Stimulated activated CD4-positive, alpha-beta T cell treated with anti-CD3 and anti-CD28 coated beads, Interleukin-1b, Interleukin-23, amount 100 ng/mL, for 1 hour (primary cell): Measurements from ENCODE around the gene KRTAP5-7.

Experiments
- DNase-seq, 2 donors: peaks; one replicate each; pipeline ENCODE4 v3.0.0-alpha.2; 2020; ENCODE audit warnings: low read depth in 2 of 2

The KRTAP5-7 gene

DNA sequence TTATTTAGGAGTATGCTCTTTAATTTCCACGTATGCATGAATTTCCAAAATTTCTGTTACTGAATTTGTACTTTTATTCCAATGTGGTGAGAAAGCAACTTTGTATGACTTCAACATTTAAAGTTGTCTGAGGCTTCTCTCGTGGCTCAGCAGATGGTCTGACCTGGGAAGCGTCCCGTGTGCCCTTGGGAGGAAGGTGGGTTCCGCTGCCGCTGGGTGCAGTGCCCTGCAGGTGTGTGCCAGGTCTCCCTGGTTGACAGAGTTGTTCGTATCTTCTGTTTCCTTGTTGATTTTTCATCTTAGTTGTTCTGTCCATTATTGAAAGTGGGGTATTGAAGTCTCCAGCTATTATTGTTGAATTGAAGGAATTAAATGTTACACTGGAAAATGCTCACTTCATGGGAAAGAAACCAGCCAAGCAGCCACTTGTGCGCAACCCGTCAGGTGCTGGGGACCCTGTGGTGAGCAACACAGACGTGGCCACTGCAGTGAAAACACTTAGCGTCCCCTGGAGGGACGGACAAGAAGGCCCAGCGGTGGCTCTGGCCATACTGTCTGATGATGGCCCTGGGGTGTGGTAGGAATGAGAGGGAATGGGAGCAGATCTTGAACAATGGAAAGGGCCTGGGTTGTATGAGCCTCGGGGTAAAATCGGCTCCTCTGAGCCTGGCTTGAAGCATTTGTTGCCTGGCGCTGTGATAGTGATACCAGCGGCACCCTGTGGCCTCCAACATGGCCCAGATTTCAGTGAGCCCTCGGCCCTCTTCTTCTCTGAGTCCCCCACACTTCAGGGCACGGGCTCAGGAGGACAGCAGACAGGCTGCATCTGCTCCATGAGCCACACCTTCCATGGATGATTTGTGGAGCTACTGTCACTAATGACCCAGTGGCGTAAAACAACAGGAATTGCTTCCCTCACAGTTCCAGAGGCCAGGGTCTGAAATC is 31.5 kb upstream of the KRTAP5-7 start:
- no peak for DNase-seq

DNA sequence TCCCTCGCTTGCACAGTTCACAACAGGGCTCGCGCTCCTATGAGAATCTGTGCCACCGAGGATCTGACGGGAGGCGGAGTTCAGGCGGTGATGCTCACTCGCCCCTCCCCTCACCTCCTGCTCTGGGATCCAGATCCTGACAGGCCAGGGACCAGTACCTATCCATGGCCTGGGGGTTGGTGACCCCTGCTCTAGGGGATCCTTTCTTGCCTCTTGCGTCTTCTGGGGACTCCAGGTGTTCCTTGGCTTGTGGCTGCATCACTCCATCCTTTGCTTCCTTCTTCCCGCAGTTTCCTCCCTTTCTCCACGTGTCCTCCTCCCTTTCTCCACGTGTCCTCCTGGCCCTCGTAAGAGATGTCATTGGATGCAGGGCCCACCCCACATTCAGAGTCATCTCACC is 30.6 kb upstream of the KRTAP5-7 start:
- DNase-seq = no peak

DNA sequence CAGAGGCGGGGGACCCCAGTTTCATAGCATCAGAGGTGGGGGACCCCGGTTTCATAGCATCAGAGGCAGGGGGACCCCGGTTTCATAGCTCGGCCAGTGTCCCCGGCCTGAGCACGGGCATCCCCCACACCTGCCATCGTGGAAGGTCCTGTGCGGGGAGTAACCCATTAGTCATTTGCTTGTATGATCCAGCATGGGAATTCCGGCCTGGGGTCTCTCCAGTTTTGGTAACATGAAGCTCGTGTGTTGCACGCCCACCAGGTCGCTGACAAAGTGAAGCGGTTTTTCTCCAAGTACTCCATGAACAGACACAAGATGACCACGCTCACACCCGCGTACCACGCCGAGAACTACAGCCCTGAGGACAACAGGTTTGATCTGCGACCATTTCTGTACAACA is 29.0 kb upstream of the KRTAP5-7 start:
- DNase-seq = no peak

DNA sequence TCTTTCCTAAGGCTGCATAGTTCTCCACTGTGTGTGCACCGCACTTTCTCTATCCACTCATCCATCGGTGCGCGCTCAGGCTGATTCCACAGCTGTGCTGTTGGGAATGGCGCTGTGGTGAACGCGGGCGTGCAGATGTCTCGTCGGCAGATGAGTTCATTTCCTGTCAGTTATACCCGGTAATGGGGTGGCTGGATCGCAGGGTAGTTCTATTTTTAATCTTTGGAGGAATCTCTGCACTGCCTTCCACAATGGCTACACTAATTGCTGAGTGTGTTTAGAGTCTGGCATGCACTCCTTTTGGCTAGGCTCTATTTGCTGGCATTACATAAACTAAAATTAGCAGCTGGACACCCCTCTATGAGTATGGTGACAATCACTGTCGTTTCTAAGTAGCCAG is 27.9 kb upstream of the KRTAP5-7 start:
- DNase-seq = no peak

DNA sequence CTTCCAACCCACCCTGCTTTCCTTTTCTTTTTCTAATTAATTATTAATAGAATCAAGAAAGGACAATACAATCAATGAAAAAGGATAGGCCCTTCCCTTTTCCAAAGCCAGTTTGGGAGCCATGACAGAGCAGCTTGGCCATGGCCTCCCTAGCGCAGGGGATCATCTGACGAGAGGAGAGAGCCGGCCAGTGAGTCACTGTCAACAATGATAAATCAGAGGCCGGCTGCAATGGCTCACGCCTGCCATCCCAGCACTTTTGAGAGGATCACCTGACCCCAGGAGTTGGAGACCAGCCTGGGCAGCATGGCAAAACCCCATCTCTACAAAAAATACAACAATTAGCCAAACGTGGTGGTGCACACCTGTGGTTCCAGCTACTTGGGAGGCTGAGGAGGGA is 27.5 kb upstream of the KRTAP5-7 start:
- DNase-seq = no peak

DNA sequence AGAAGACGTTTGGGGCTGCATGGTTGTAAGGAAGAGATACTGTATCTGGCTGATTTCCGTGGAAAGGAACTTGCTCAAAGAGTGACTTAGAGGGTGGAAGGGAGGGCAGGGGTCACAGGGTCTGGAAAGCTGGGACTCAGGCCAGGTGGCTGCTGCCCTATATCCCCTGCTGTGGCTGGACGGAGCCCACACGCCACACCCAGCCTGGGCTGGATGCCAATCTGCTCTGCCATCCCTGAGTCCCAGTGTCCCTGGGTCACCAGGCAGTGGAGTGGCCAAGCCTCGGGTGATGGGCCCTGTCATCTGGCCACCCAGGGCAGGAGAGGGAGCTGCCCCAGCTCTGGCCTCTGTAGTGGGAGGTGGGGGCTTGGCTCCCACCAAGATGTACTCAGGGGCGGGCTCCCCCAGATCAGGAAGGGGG is 26.5 kb upstream of the KRTAP5-7 start:
- DNase-seq = no peak

DNA sequence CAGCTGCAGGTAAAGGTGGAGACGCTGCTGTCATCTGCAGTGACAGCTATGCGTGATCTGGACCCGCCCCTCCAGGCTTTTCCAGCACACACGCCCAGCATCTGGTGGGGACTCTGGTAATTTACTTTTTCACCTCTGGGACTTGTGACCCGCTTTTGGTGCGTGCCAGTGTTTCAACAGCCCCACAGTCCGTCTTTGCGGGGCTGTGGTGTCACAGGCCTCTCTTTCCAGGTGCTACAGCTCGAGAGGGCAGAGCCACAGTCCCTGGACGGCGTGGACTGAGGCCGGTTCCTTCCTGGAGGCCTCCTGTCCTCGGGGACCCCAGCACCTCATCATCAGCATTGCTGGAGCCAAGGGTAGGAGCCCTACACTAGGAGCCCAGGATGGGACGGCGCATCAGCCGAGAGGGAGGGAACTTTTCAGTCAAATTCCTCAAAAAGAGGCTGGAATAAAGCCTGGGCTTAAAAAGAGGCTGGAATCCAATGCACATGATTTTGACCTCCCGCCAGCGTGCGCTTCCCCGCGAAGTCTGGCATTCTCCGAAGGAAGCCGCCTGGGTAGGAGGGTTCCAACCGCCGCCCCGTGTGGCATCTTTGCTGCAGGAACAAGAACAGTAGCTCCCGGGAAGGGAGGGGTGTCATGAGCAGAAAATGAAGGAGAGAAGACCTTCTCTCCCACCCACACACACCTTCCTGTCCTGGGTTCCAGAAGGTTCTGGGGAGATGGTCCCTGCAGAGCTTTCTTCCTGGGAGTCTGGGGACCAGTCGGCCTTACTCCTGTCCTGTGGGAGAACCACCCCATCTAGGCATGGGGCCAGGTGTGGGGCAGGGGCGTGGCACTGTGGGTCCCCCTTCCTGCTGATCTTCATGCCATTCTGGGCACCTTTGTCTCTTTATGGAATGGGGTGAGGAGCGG is 25.7 kb upstream of the KRTAP5-7 start:
- no peak for DNase-seq

DNA sequence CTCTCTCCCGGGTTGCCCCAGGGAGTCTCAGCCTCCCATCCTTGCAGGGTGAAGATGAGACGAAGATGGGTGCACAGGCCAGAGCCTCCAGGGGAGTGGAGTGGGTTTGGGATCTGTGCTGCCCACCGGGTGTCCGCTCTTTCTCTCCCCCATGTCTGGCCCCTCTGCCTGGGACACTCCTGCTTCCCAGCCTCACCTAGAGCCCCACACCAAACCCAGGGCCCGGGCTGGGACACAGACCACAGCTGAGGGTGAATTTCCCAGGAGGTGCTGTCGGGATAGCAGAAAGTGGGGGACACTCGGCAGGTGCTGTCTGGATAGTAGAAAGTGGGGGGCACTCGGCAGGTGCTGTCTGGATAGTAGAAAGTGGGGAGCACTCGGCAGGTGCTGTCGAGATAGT is 25.0 kb upstream of the KRTAP5-7 start:
- DNase-seq = no peak

DNA sequence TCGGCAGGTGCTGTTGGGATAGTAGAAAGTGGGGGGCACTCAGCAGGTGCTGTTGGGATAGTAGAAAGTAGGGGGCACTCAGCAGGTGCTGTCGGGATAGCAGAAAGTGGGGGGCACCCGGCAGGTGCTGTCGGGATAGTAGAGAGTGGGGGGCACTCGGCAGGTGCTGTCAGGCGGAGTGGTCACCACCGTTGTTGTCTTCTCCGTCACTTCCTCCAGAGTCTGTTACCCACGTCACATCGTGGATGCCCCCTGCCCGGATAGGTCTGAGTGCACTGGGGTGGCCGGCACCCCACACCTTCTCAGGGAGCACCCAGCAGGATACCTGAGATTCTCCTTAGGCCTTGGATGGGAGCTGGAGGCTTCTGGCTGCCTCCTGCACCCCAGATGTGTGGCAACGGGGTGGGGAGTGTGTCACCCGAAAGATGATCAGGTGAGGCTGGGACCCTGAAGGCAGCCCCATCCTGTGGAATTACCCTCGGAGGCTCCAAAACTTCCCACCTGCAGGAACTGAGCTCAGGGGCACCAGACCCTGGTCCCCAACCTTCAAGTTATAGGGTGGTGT is 24.1 kb upstream of the KRTAP5-7 start:
- no peak for DNase-seq

DNA sequence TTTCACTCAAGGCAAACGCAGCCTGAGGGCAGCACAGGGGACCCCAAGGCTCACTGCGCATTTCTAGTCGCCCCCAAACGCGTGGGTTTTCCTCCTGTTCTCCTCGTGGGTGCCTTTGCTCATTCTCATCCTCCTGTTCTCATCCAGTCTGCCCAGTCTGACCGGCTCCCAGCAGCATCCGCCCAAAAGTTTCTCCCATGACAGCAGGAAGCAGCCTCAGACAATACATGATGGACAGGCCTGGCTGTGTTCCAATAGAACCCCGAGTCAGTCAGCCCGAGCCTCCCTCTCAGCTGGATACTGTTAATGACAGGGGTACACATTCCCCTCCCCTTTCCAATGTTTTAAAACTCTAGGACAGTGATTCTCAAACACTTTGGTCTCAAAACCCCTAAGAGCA is 22.5 kb upstream of the KRTAP5-7 start:
- DNase-seq = no peak

DNA sequence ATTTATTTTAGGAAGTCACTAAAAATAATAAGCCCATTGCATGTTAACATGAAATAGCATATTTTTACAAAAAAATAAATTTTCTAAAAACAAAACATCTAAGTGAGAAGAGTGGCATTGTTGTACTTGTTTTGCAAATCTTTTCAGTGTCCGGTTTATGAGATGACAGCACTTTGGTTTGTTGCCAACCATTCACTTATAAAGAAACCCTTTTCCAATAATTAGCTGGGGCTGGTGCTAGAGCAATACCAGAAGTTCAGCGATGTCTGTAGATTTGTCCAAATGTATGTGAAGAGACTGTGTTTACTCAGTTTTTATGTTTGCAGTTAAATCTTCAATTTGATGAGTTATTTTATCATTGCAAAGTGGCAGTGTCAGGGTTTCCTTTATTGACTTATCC is 22.1 kb upstream of the KRTAP5-7 start:
- DNase-seq = no peak

DNA sequence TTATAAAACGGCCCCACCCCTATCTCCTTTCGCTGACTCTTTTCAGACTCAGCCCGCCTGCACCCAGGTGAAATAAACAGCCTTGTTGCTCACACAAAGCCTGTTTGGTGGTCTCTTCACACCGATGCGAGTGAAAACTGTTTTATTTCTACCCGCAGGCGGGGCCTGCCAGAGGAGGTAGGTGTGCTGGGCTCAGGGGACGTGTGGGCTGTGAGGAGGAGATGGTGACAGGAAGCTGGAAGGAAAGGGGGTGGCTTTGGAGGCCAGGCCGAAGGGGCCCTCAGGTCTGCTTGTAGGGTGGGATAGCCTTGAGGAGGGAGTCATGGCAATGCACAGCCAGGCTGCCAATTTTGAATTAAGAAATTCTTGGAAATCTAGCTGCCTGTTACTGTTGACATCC is 21.3 kb upstream of the KRTAP5-7 start:
- no peak for DNase-seq

DNA sequence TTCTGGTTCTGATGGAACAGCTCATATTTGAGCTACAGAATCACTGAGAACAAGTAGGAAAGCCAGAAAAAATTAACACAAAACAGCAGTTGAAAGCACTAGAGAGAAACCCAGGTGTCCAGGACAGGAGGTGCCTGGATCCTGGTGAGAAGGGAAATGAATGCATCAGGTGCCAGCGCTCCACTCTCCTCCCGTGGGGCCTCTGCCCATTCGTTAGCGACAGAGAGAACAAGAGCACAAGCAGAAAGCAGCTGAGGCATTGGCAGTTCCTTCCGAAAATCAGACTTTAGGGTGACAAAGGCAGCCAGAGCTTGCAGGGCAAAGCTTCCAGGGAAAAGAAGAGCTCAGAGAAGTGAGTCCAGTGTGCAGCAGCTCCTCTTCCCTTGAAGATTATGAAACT is 20.0 kb upstream of the KRTAP5-7 start:
- DNase-seq = no peak

DNA sequence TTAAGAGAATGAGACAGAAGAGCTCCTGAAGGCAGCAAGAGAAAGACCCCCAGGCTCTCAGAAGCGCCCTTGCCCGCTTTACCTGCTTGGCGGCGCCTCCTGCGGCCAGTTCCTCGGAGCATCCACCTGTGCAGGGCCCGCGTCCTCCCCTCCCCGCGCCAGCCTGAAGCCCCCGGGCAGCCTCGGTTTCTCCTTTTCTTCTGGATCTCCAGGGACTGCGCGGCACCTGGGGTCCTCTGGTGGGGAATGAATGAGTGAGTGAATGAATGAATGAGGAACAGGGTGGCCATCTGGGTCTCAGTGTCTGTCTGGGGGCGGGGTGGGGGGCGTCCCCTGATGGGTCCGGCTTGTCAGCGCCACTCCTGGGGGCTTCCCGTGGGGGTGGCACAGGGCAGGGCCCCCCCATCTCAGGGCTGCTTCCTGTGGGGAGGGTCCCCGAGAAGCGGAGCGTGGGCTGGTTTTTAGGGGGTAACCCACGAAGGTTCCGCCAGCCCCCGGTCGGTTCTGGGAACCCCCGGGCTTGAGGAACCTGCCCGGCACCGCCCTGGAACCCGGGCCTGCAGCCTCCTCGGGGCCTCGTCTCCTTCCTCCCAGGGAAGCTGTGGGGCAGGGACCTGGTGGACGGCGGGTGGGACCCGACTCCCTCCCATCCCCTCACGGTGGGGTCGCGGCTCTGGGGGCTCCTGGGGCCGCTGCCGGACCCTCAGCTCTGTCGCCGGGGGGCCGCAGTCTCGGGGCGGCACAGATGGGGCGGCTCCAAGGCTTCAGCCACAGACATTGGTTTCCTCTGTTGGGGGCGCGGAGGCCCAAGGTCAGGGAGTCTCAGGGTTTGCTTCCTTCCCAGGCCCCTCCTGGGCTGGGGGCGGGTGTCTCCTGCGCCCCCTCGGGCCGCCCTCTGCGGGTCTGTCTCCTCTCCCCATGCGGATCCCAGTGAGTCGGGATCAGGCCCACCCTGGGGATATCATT is 8.3 kb upstream of the KRTAP5-7 start:
- no peak for DNase-seq

DNA sequence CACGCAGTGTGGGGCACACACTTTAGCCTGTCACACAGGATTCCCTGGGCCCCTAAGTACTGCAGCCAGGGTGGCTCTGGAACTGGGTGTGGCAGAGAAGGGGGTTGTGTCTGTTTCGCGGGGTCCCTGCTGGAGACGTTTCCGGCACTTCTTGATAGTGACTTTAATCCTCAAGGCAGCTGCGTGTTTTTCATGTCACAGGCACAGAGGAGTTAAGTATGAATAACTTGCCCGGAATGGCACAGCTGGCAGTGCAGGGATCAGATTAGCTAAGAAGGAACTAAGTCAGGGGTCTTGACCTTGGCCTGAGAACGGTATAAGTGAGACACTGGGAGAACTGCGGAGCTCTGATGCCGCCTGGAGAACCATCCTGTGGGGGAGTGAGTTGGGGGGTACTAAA is 7.5 kb upstream of the KRTAP5-7 start:
- DNase-seq = no peak

DNA sequence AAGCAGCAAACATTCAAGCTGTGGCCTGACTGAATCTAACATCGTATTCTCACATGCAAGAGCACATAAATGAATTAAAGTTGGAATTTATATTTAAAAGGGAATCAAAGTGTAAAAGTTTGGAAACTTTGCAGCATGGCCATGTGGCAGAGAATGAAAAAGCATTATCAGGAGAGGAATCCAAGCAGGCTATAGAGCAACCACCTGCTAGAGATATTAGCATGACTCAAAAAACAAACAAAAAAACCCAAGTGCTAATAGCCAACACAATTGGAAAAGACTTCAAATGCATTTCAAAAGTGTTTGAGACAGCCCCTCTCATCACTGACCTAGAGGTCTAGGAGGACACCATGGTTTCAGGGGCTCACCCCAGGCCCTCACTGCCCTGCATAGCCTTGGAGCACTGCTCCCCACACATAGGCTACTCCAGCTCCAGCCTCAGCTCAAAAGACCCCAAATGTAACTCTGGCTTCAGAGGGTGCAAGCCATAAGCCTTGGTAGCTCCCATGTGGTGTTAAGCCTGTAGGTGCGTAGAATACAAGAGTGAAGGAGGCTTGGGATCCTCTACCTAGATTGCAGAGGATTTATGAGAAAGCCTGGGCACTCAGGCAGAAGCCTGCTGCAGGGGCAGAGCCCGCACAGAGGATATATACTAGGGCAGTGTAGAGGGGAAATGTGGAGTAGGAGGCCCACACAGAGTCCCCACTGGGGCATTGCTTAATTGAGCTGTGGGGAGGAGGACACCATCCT is 1.7 kb upstream of the KRTAP5-7 start:
- no peak for DNase-seq

DNA sequence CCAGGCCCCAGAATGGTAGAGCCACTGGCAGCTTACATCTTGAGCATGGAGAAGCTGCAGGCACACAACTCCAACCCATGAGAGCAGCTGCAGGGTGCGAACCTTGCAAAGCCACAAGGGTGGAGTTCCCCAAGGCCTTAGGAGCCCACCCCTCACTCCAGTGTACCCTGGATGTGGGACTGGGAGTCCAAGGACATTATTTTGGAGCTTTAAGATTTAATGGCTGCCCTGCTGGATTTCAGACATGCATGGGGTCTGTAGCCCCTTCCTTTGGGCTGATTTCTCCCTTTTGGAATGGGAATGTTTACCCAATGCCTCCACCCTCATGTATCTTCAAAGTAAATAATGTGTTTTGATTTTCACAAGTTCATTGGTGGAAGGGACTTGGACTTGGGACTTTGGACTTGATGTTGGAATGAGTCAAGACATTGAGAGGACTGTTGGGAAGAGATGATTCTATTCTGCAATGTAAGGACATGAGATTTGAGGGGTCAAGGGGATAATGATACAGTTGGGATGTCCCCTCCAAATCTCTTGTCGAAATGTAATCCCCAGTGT is 1.1 kb upstream of the KRTAP5-7 start:
- DNase-seq = no peak

DNA sequence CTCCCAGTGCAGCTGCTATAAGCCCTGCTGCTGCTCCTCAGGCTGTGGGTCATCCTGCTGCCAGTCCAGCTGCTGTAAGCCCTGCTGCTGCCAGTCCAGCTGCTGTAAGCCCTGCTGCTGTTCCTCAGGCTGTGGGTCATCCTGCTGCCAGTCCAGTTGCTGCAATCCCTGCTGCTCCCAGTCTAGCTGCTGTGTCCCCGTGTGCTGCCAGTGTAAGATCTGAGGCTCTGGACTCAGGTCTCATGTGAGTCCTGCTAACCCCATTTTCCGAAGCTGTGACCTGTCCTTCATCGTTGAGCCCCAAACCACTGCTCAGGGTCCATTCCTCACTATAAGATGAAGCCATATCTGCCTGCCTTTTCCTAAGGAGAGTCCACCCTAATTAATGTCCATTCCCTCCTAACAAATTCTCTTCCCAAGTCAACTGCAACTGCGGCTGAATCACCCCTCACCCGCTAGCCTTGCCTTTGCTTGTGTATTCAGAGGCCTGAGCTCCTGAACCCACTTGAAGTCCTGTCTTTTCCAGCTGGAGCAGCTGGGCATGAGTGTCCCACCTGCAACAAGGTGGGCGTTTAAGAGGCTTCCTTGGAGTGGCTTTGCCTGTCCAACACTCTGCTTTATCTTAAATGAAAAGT is 626 bp downstream of the KRTAP5-7 start:
- DNase-seq = no peak

DNA sequence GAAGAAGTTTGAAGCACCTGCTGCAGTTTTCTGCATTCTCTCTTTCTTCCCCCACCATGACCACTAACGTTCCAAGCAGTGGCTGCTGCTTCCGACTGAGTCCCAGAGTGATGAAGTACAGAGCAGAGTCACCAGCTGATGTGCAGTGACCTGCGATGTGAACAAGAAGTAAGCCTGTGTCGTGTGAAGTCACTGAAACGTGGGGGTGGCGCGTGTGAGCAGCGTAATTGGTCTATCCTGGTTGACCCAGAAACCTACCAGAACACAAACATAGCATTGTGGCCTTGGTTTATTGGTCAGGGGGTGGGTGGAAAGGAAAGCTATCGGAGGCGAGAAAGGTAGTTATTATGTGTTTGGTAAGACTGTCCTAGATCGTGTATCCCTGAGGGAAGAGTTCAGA is 3.5 kb downstream of the KRTAP5-7 start:
- DNase-seq = no peak
